HL-60 (cell line): ENCODE data around the gene FABP1.

Source experiments
- DNase-seq, 2 experiments: peaks; one replicate each; pipeline ENCODE4 v3.0.0-alpha.2; 2010 to 2020; ENCODE audit warnings: low read depth in 1 of 2, low spot score in 1 of 2
- H3K27ac ChIP-seq: fragments of 250-450 bp; sonication (Bioruptor Pico); replicated peaks from 2 replicates; pipeline ENCODE4 v1.5.1; 2020; ENCODE audit warnings: mild to moderate bottlenecking, moderate library complexity
- H3K27me3 ChIP-seq: fragments of 250-450 bp; sonication (Bioruptor Pico); 2 replicates; pipeline ENCODE4 v1.5.1; 2021; ENCODE audit warnings: mild to moderate bottlenecking, moderate library complexity; ENCODE audit not compliant: insufficient read depth, poor library complexity, severe bottlenecking
- H3K4me3 ChIP-seq: replicated peaks from 2 replicates; pipeline ENCODE4 v1.5.1; 2011; ENCODE audit warnings: mild to moderate bottlenecking, control low read depth, low read length; ENCODE audit not compliant: insufficient read depth
- CTCF ChIP-seq: IDR thresholded peaks from one replicate; pipeline ENCODE4 v1.5.1; 2011; ENCODE audit warnings: low read length, control low read depth, inconsistent platforms; ENCODE audit not compliant: insufficient read depth
- GABPA ChIP-seq: IDR thresholded peaks from 2 replicates; pipeline ENCODE4 v1.6.1; 2012; ENCODE audit warnings: low read depth
- POLR2AphosphoS5 ChIP-seq: IDR thresholded peaks from 2 replicates; pipeline ENCODE4 v1.6.1; 2012; ENCODE audit warnings: low read depth
- REST ChIP-seq: IDR thresholded peaks from 2 replicates; pipeline ENCODE4 v1.6.1; 2012; ENCODE audit warnings: low read depth; ENCODE audit not compliant: insufficient replicate concordance
- SPI1 ChIP-seq: IDR thresholded peaks from 2 replicates; pipeline ENCODE4 v1.6.1; 2012; ENCODE audit warnings: low read depth, mild to moderate bottlenecking, borderline replicate concordance

Gene FABP1

GRCh38 chr2:88172882-88173281 lies 45.0 kb upstream of the FABP1 start:
- Histone ChIP-seq H3K27ac (no peak overlapping the region), H3K4me3 (no peak overlapping the region), H3K27me3 (no peaks in the 10 kb centered on the region)
- no peak for DNase-seq
- TF ChIP-seq REST, result no peak
- no peak for TF ChIP-seq CTCF
- TF ChIP-seq POLR2AphosphoS5, result no peak
- no peak for TF ChIP-seq GABPA
- TF ChIP-seq SPI1, result no peak

GRCh38 chr2:88171966-88172365 lies 44.1 kb upstream of the FABP1 start:
- TF ChIP-seq REST (no peak), GABPA (no peak), CTCF (no peak)
- no peaks in the 10 kb centered on the region for H3K27me3 ChIP-seq
- no peak overlapping the region for H3K27ac ChIP-seq
- no peak for DNase-seq
- no peak overlapping the region for H3K4me3 ChIP-seq

- DNase-seq, result no peak
- H3K27ac ChIP-seq, result no peak overlapping the region
- H3K4me3 ChIP-seq, result no peak overlapping the region
- no peaks in the 10 kb centered on the region for H3K27me3 ChIP-seq
- TF ChIP-seq SPI1 (no peak), CTCF (no peak), POLR2AphosphoS5 (no peak), GABPA (no peak), REST (no peak)
These were observed 42.6 kb upstream of the FABP1 start for GRCh38 chr2:88170472-88170892.
